ENCODE data around the gene DDX54. TPM values are rescaled to one million over a fixed set of nuclear protein-coding genes. Genes with fewer than 3 reads are reported as not detected.
"Not testable (repeated sequence)": the region's sequence is repeated elsewhere in the genome, so short reads cannot be mapped to it uniquely, and the experiment has no call there.

Gene DDX54
- total RNA-seq, 3 donors from 2014 or later: 213 to 236 (median 232) TPM

DNA sequence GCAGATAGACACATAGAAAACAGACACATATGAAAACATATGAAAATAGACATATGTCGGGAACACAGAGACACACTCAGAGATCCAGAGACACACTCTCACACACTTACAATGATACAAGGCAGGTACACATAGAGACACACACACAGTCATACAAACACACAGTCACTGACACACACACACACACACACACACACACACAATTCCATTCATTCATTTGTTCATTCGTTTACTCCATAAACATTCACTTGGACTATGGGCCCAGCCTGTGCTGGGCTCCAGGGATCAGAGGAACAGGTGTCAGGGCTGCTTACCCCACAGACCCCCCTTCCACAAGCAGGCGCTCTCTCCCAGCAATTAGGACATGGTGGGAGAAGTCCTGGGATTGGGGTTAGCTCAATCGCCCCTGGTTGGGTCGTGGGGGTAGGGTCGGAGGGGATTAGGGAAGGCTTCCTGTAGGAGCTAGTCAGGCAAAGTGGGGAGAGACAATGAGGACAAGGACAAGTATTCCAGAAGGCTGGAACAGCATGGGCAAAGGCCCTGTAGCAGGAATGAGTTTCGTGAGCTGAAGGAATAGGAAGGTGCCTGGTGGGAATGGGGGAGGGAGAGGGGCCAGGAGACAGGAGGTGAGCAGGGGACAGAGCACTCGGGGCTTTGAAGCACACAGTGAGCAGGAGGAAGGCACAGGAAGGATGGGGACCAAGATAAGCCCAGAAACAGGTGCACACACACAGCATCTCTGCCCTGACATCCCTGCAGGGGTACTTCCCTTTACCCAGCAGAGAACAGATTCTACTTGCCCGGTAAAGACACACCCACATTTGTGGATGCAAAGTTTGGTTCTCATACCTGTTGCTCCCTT is 56.2 kb downstream of the DDX54 start:
- Mint-ChIP-seq H3K4me3 (no peak overlapping the region), H3K36me3 (ENCODE audit: insufficient read depth) (no peaks in the 10 kb centered on the region), H3K9me3 (no peaks in the 10 kb centered on the region), H3K4me1 (ENCODE audit: low read depth) (peaks cover 7% of the 10 kb centered on the region), H3K27me3 (ENCODE audit: low read depth) (no peaks in the 10 kb centered on the region)
- no peak for ATAC-seq
- no peak for DNase-seq

DNA sequence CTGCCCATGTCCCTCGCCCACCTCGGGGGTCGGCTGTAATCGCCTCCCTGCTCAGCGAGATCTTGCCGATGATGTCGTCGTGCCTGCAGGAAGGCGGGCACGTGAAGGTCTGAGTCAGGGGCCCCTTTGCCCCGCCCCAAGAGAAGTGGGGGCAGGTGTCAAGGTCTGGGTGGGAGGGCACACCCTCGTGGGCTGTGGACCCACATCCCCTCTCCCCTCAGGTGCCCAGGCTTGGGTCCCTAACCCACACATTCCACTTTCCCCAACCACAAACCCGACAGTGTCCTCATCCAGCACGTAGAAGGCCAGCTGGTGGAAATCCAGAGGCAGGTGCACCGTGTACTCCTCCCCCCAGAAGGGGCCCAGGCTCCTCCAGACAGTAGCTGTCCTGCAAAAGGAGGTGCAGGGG is 57.5 kb downstream of the DDX54 start:
- ATAC-seq (no peak), DNase-seq (no peak)
- Mint-ChIP-seq H3K36me3 (ENCODE audit: insufficient read depth) (peaks cover 1% of the 10 kb centered on the region), H3K9me3 (peaks cover 4% of the 10 kb centered on the region), H3K27me3 (ENCODE audit: low read depth) (no peaks in the 10 kb centered on the region), H3K4me3 (no peak overlapping the region), H3K4me1 (ENCODE audit: low read depth) (peaks cover 7% of the 10 kb centered on the region)

DNA sequence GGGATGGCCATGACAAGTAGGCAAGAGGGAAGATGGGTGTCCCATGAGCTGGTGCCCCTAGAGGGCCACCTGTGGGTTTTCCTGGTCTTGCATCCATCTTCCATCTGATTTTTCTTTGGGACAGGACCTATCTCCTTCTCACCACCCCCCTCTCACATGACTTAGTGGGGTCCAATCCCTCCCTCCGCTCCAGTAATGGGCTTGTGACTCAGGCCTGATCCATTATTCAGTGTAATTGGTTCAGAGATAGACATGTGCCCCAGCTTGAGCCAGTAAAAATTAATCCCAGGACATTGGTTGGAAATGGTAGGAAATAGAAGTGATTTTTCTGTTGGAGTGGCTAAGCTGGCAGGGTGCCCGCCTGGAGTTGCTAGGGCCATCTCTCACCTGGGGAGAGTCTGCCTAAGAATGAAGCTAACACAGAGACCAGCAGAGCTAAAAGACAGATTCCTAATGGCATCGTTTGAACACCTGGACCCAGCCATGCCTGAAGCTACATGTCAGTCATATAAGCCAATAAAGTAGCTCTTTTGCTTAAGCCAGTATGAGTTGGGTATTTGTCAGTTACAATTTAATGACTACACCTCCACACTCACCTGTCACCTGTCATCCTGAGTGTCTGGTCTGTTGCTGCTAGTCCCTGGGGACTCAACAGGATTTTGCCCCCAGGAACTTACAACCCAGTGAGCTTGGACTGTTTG is 64.5 kb downstream of the DDX54 start:
- ATAC-seq: no peak
- Mint-ChIP-seq H3K4me1 (ENCODE audit: low read depth) (no peaks in the 10 kb centered on the region), H3K4me3 (no peak overlapping the region), H3K36me3 (ENCODE audit: insufficient read depth) (peaks cover 3% of the 10 kb centered on the region), H3K27me3 (ENCODE audit: low read depth) (peaks cover 3% of the 10 kb centered on the region), H3K9me3 (peaks cover 6% of the 10 kb centered on the region)
- no peak for DNase-seq

DNA sequence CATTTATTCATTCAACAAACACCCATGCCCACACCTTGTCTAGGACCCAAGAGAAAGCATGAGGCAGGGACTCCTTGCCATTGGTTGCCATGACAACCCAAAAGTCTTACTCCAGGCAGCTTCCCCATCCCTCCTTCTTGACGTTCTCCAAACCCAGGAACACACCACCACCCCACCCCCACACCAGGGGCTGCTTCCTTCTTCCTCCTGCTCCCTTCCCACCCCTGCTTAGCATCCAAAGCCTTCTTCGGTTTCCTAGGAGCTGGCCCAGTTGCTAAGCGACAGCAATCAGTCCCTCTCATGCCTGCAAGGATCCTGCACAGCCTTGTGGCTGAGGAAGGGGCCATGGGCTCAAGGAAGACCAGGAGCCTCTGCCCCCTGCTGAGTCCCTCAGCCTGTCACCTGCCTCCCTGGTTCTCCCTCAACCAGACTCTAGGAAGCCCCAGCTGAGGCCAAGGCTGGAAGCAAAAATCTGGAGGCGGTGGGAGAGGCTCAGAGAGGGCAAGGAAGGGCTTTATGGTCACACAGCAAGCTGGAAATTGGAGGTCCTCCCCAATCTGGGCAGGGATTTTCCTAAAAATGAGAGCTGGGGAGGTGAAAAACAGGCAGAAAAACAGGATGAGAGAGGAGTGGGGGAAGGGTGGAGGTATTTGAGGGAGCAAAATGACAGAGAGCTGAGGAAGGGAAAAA is 65.2 kb downstream of the DDX54 start:
- DNase-seq: no peak
- H3K9me3 Mint-ChIP-seq: peaks cover 6% of the 10 kb centered on the region
- ATAC-seq: no peak

DNA sequence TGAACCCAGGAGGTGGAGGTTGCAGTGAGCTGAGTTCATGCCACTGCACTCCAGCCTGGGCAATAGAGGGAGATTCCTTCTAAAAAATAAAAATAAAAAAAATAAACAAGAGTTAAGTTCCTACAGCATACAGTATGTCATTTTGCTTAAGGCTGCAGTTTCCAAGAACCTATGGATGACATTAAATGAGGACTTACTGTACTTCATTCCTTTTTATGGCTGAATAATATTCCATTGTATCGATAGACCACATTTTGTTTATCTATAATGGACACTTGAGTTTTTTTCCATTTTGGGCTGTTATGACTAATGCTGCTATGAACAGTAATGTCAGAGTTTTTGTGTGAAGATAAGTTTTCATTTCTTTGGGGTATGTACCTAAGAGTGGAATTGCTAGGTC is 67.1 kb downstream of the DDX54 start:
- peaks cover 3% of the 10 kb centered on the region for H3K36me3 Mint-ChIP-seq (ENCODE audit: insufficient read depth)

More for the DNA sequence above, 65.2 kb downstream of the DDX54 start:
- peaks cover 3% of the 10 kb centered on the region for H3K27me3 Mint-ChIP-seq (ENCODE audit: low read depth)
- H3K4me3 Mint-ChIP-seq: no peak overlapping the region
- peaks cover 3% of the 10 kb centered on the region for H3K36me3 Mint-ChIP-seq (ENCODE audit: insufficient read depth)
- H3K4me1 Mint-ChIP-seq (ENCODE audit: low read depth): no peaks in the 10 kb centered on the region

DNA sequence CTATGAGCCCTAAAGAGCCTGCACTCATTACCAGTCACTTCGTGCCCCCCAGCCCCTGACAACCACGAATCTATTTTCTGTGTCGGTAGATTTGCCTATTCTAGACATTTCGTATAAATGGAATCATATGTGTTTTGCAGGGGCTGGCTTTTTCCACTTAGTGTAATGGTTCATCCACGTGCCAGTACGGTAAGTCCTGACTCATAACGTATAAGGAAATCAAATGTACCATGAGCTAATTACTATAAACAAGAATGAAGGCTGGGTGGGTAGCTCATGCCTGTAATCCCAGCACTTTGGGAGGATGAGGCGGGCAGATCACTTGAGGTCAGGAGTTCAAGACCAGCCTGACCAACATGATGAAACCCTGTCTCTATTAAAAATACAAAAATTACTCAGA is 67.6 kb downstream of the DDX54 start:
- ATAC-seq; H3K4me1 Mint-ChIP-seq (ENCODE audit: low read depth); H3K9me3 Mint-ChIP-seq; DNase-seq; H3K36me3 Mint-ChIP-seq (ENCODE audit: insufficient read depth); H3K4me3 Mint-ChIP-seq; H3K27me3 Mint-ChIP-seq (ENCODE audit: low read depth): not testable (repeated sequence)

More for the DNA sequence above, 67.1 kb downstream of the DDX54 start:
- DNase-seq (no peak), ATAC-seq (no peak)
- peaks cover 3% of the 10 kb centered on the region for H3K27me3 Mint-ChIP-seq (ENCODE audit: low read depth)
- H3K4me1 Mint-ChIP-seq (ENCODE audit: low read depth): no peaks in the 10 kb centered on the region
- no peak overlapping the region for H3K4me3 Mint-ChIP-seq
- H3K9me3 Mint-ChIP-seq: peaks cover 5% of the 10 kb centered on the region

DNA sequence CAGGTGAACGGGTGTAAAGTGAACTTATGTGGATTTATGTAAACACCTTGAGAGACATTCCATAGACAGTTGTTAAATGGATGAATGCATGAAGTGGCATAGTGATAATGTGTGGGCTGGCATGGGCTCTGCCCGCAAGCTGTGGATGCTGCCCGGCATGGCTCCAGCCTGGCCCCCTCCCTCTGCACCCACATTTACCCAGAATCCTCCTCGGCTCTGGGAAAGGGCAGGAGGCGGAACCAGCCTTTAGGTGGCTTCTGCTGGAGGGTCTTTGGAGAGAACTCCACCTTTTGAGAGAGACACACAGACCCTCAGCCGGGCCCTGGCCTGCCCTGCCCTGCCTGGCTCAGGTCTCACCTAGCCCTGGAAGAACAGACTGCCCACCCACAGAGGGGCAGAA is 68.4 kb downstream of the DDX54 start:
- H3K36me3 Mint-ChIP-seq (ENCODE audit: insufficient read depth): no peaks in the 10 kb centered on the region
- H3K4me3 Mint-ChIP-seq: no peak overlapping the region
- no peak for ATAC-seq
- no peak for DNase-seq
- no peaks in the 10 kb centered on the region for H3K9me3 Mint-ChIP-seq
- no peaks in the 10 kb centered on the region for H3K4me1 Mint-ChIP-seq (ENCODE audit: low read depth)
- H3K27me3 Mint-ChIP-seq (ENCODE audit: low read depth): no peaks in the 10 kb centered on the region

DNA sequence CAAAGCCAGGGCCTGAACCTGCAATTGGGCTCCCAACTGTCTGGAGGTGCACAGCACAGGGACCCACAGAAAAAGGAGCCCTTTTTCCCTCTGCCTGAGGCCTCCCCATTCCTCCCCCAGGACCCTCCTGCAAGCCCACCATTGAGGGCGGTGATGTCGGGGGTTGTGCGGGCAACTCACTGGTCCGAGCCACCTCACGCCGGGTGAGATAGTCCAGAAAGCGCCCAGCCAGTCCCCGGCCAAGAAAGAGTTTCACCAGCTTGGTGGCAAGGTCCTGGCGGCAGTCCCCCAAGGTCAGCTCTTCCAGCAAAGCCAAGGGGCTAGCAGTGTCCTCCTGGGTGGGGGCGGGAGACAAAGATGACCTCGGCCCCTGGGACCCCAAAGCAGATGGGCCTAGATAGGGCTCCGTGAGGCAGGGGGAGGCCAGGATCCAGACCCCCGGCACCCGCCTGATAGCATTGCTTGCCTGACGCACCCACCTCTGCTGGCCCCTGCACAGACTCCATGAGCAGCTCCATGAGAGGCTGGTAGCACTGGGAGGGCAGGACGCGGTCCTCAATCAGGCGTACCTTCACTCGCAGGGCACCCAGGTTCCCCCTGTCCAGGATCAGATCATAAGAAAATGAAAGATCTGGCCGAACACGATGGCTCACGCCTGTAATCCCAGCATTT is 69.7 kb downstream of the DDX54 start:
- Mint-ChIP-seq H3K36me3 (ENCODE audit: insufficient read depth) (no peaks in the 10 kb centered on the region), H3K4me1 (ENCODE audit: low read depth) (no peaks in the 10 kb centered on the region), H3K9me3 (no peaks in the 10 kb centered on the region), H3K4me3 (no peak overlapping the region), H3K27me3 (ENCODE audit: low read depth) (no peaks in the 10 kb centered on the region)
- ATAC-seq (no peak), DNase-seq (no peak)

DNA sequence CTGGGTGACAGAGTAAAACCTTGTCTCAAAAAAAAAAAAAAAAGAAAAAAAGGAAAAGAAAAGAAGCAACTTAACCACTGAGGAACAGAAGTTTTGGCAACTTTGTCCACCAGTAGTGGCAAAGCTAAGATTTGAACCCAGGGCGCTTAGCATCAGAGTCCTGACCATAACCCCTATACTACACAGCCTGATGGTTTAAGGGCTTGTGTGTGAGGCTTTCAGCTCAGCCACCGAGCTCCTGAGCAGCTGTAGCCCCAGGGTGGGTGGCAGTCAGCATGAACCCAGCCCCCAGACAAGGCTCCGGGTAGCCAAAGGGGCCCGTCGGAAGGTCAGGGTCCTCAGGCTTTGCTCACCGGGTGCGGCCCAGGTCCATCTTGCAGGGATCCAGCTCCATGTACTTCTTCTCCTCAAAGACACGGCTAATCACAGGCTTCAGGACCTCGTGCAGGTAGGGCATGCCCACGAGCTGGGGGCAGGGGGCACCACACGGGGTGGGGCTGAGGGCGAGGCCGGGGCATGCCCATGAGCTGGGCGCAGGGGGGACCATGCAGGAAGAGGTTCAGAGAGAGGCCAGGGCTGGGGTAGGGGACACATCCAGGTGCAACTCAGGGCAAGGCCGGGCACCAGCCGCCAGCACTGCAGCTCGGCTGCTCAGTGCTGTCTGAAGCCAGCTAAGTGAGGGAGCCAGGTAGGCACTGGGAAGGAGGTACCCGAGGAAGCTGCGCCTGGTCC is 70.7 kb downstream of the DDX54 start:
- Mint-ChIP-seq H3K36me3 (ENCODE audit: insufficient read depth) (no peaks in the 10 kb centered on the region), H3K27me3 (ENCODE audit: low read depth) (no peaks in the 10 kb centered on the region), H3K4me1 (ENCODE audit: low read depth) (peaks cover 8% of the 10 kb centered on the region), H3K4me3 (no peak overlapping the region), H3K9me3 (no peaks in the 10 kb centered on the region)
- DNase-seq (no peak), ATAC-seq (no peak)

DNA sequence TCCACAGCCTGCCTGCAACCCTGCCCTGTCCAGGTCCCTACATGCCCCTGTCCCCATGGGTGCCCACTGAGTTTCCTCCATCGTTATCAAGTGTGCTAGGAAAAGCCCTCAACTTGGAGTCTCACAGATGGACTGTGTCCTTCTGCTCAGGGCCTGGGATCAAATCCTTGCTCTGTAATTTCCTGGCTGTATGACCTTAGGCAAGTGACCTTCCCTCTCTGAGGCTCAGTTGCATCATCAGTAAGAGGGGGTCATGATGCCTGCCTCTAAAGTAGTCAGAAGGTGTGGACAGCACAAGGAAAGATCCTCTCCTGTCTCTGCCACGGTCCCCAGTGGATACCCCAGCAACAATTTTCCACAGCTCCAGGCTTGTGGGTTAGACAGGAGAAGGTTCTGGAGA is 71.9 kb downstream of the DDX54 start:
- no peak overlapping the region for H3K4me3 Mint-ChIP-seq
- H3K9me3 Mint-ChIP-seq: no peaks in the 10 kb centered on the region
- no peaks in the 10 kb centered on the region for H3K27me3 Mint-ChIP-seq (ENCODE audit: low read depth)
- ATAC-seq (no peak), DNase-seq (no peak)
- peaks cover 11% of the 10 kb centered on the region for H3K4me1 Mint-ChIP-seq (ENCODE audit: low read depth)
- H3K36me3 Mint-ChIP-seq (ENCODE audit: insufficient read depth): no peaks in the 10 kb centered on the region

DNA sequence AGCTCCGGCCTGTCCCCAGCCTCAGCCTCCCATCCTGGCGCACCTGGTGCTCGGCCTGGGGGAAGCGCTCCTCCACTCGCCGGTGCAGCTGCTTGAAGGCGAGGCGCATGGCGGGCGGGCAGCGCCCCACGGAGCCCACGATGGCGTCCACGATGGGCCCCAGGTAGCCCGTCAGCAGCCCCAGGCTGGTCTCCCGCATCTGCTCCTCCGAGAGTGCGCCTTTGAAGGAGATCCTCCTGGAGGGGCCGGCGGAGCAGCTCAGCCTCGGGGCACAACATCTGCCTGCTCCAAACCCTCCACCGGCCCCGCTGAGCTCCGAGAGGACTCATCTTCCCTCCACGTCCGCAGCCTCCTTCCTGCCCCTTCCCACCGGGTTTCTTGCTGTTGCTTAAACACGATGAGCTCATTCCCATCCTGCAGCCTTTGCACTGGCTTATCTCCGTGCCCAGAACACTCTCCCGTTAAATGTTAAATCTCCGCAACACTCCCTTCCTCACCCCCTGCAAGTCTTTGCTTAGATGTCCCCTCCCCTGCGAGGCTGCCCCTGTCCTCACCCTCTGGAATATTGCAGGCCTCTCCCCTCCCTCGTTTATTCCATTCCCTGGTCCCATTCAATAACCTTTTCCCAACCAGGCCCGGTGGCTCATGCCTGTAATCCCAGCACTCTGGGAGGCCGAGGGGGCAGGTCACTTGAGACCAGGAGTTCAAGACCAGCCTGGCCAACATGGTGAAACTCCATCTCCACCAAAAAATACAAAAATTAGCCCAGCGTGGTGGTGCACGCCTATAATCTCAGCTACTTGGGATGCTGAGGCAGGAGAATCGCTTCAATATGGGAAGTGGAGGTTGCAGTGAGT is 73.0 kb downstream of the DDX54 start:
- no peaks in the 10 kb centered on the region for H3K27me3 Mint-ChIP-seq (ENCODE audit: low read depth)
- no peaks in the 10 kb centered on the region for H3K36me3 Mint-ChIP-seq (ENCODE audit: insufficient read depth)
- ATAC-seq (no peak), DNase-seq (no peak)
- no peaks in the 10 kb centered on the region for H3K9me3 Mint-ChIP-seq
- H3K4me1 Mint-ChIP-seq (ENCODE audit: low read depth): peaks cover 11% of the 10 kb centered on the region
- H3K4me3 Mint-ChIP-seq: no peak overlapping the region

DNA sequence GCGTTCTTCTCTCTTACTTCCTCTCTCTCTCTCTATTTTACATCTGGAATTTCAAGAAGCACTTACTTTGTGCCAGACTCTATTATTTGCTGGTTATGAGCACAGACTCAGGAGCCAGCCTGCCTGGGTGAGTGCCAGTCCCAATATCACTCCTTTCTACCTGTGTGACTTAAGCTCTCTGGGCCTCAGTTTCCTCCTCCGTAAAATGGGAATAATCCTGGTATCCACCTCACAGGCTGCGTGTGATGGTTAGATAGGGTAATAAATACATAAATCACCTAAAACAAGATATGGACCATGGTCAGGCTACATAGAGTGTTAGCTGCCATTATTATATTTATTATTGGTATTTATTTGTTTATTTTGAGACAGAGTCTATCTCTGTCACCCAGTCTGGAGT is 74.0 kb downstream of the DDX54 start:
- DNase-seq: no peak
- Mint-ChIP-seq H3K36me3 (ENCODE audit: insufficient read depth) (no peaks in the 10 kb centered on the region), H3K4me3 (no peak overlapping the region), H3K9me3 (no peaks in the 10 kb centered on the region), H3K27me3 (ENCODE audit: low read depth) (no peaks in the 10 kb centered on the region), H3K4me1 (ENCODE audit: low read depth) (peaks cover 11% of the 10 kb centered on the region)
- ATAC-seq: no peak
